Activated CD4-positive, alpha-beta memory T cell treated with anti-CD3 and anti-CD28 coated beads, Interleukin-2, amount 10 ng/mL, durations not matched to agents 7 days and 5 days (primary cell): ENCODE data around the gene ST8SIA3. TPM values are rescaled to one million over a fixed set of nuclear protein-coding genes. Genes with fewer than 3 reads are reported as not detected.

ENCODE experiments used
- CTCF ChIA-PET: fragments of 350-600 bp; sonication (Branson Sonifier 250); formaldehyde crosslinking; loops from one replicate; lab custom pipeline; 2021; ENCODE audit warnings: antibody characterized with exemption, inconsistent platforms; lab: Charles Lee
- POLR2A ChIA-PET: fragments of 350-600 bp; sonication (Branson Sonifier 250); formaldehyde crosslinking; loops from one replicate; lab custom pipeline; 2021; ENCODE audit warnings: antibody characterized with exemption; lab: Charles Lee
- DNase-seq: peaks from one replicate; pipeline ENCODE4 v3.0.0-alpha.2; 2020
- H3K27ac Mint-ChIP-seq: one replicate; pipeline ENCODE4 v1.8.0; 2021; ENCODE audit warnings: mild to moderate bottlenecking, mixed read lengths
- H3K27me3 Mint-ChIP-seq: one replicate; pipeline ENCODE4 v1.8.0; 2021; ENCODE audit warnings: mixed read lengths
- H3K36me3 Mint-ChIP-seq: one replicate; pipeline ENCODE4 v1.8.0; 2021; ENCODE audit warnings: low read depth, mixed read lengths
- H3K4me1 Mint-ChIP-seq: one replicate; pipeline ENCODE4 v1.8.0; 2021; ENCODE audit warnings: mixed read lengths
- H3K4me3 Mint-ChIP-seq: one replicate; pipeline ENCODE4 v1.8.0; 2021; ENCODE audit warnings: mild to moderate bottlenecking, mixed read lengths
- H3K9me3 Mint-ChIP-seq: one replicate; pipeline ENCODE4 v1.8.0; 2021; ENCODE audit warnings: mixed read lengths
- total RNA-seq, 2 experiments: library from RNA; stranded (reverse); gene quantifications; one replicate each; pipeline ENCODE4 v1.2.3, GENCODE V29; 2021

The ST8SIA3 gene
- total RNA-seq, result not detected

- peaks cover 3% of the 10 kb centered on the region for H3K36me3 Mint-ChIP-seq
These were observed at the start of gene ST8SIA3 for GRCh38 chr18:57352271-57352701. TSS of gene ST8SIA3 (plus strand) at chr18:57352557. CDS start at chr18:57352847, 290 bp downstream.

GRCh38 chr18:57311472-57311871 lies 40.9 kb upstream of the ST8SIA3 start:
- no peaks in the 10 kb centered on the region for H3K36me3 Mint-ChIP-seq
- POLR2A ChIA-PET, result no interaction called here
- no peak overlapping the region for H3K4me3 Mint-ChIP-seq
- no peaks in the 10 kb centered on the region for H3K9me3 Mint-ChIP-seq
- CTCF ChIA-PET, result no interaction called here
- H3K27me3 Mint-ChIP-seq, result no peaks in the 10 kb centered on the region
- DNase-seq, result no peak
- H3K4me1 Mint-ChIP-seq, result no peaks in the 10 kb centered on the region
- H3K27ac Mint-ChIP-seq, result no peak overlapping the region

More at GRCh38 chr18:57352271-57352701, at the start of gene ST8SIA3:
- ChIA-PET POLR2A (no interaction called here), CTCF (no interaction called here)
- Mint-ChIP-seq H3K27me3 (peaks cover 32% of the 10 kb centered on the region), H3K9me3 (no peaks in the 10 kb centered on the region), H3K4me3 (no peak within 1 kb of the TSS), H3K4me1 (no peaks in the 10 kb centered on the region), H3K27ac (no peak within 1 kb of the TSS)
- no peak for DNase-seq

- Mint-ChIP-seq H3K27ac (no peak overlapping the region), H3K27me3 (no peaks in the 10 kb centered on the region), H3K4me1 (no peaks in the 10 kb centered on the region), H3K9me3 (no peaks in the 10 kb centered on the region), H3K36me3 (no peaks in the 10 kb centered on the region), H3K4me3 (no peak overlapping the region)
- ChIA-PET POLR2A (no interaction called here), CTCF (no interaction called here)
- no peak for DNase-seq
These were observed 39.8 kb upstream of the ST8SIA3 start for GRCh38 chr18:57312346-57313144.

- Mint-ChIP-seq H3K9me3 (no peaks in the 10 kb centered on the region), H3K4me3 (no peak overlapping the region), H3K4me1 (no peaks in the 10 kb centered on the region), H3K27ac (no peak overlapping the region), H3K27me3 (no peaks in the 10 kb centered on the region), H3K36me3 (no peaks in the 10 kb centered on the region)
- POLR2A ChIA-PET, result no interaction called here
- DNase-seq, result no peak
- CTCF ChIA-PET, result no interaction called here
These were observed 31.8 kb upstream of the ST8SIA3 start for GRCh38 chr18:57320603-57321002.

- no peak overlapping the region for H3K4me3 Mint-ChIP-seq
- H3K27me3 Mint-ChIP-seq, result no peaks in the 10 kb centered on the region
- no peak for DNase-seq
- no peaks in the 10 kb centered on the region for H3K4me1 Mint-ChIP-seq
- no peak overlapping the region for H3K27ac Mint-ChIP-seq
- peaks cover 4% of the 10 kb centered on the region for H3K9me3 Mint-ChIP-seq
- POLR2A ChIA-PET, result no interaction called here
- H3K36me3 Mint-ChIP-seq, result no peaks in the 10 kb centered on the region
- CTCF ChIA-PET, result no interaction called here
These were observed 26.7 kb upstream of the ST8SIA3 start for GRCh38 chr18:57325491-57326166.

GRCh38 chr18:57326718-57327323 lies 25.5 kb upstream of the ST8SIA3 start:
- no peak overlapping the region for H3K27ac Mint-ChIP-seq
- no peaks in the 10 kb centered on the region for H3K36me3 Mint-ChIP-seq
- ChIA-PET POLR2A (no interaction called here), CTCF (no interaction called here)
- no peak for DNase-seq
- peaks cover 4% of the 10 kb centered on the region for H3K9me3 Mint-ChIP-seq
- no peaks in the 10 kb centered on the region for H3K27me3 Mint-ChIP-seq
- H3K4me3 Mint-ChIP-seq, result no peak overlapping the region
- no peaks in the 10 kb centered on the region for H3K4me1 Mint-ChIP-seq

GRCh38 chr18:57328665-57329064 lies 23.7 kb upstream of the ST8SIA3 start:
- H3K9me3 Mint-ChIP-seq, result peaks cover 4% of the 10 kb centered on the region
- ChIA-PET CTCF (no interaction called here), POLR2A (no interaction called here)
- H3K4me3 Mint-ChIP-seq, result no peak overlapping the region
- H3K27me3 Mint-ChIP-seq, result peaks cover 3% of the 10 kb centered on the region
- H3K27ac Mint-ChIP-seq, result no peak overlapping the region
- H3K36me3 Mint-ChIP-seq, result no peaks in the 10 kb centered on the region
- no peak for DNase-seq
- H3K4me1 Mint-ChIP-seq, result no peaks in the 10 kb centered on the region

GRCh38 chr18:57329856-57330255 lies 22.5 kb upstream of the ST8SIA3 start:
- H3K27ac Mint-ChIP-seq, result no peak overlapping the region
- H3K27me3 Mint-ChIP-seq, result peaks cover 3% of the 10 kb centered on the region
- no peaks in the 10 kb centered on the region for H3K4me1 Mint-ChIP-seq
- H3K4me3 Mint-ChIP-seq, result no peak overlapping the region
- ChIA-PET CTCF (no interaction called here), POLR2A (no interaction called here)
- peaks cover 4% of the 10 kb centered on the region for H3K9me3 Mint-ChIP-seq
- no peaks in the 10 kb centered on the region for H3K36me3 Mint-ChIP-seq
- no peak for DNase-seq

GRCh38 chr18:57331718-57332117 lies 20.6 kb upstream of the ST8SIA3 start:
- H3K4me1 Mint-ChIP-seq, result no peaks in the 10 kb centered on the region
- no peak for DNase-seq
- peaks cover 3% of the 10 kb centered on the region for H3K27me3 Mint-ChIP-seq
- H3K27ac Mint-ChIP-seq, result no peak overlapping the region
- ChIA-PET POLR2A (no interaction called here), CTCF (no interaction called here)
- no peak overlapping the region for H3K4me3 Mint-ChIP-seq
- no peaks in the 10 kb centered on the region for H3K36me3 Mint-ChIP-seq
- H3K9me3 Mint-ChIP-seq, result peaks cover 4% of the 10 kb centered on the region

GRCh38 chr18:57333940-57334339 lies 18.4 kb upstream of the ST8SIA3 start:
- no peak overlapping the region for H3K4me3 Mint-ChIP-seq
- peaks cover 3% of the 10 kb centered on the region for H3K27me3 Mint-ChIP-seq
- no peaks in the 10 kb centered on the region for H3K36me3 Mint-ChIP-seq
- no peaks in the 10 kb centered on the region for H3K4me1 Mint-ChIP-seq
- H3K9me3 Mint-ChIP-seq, result no peaks in the 10 kb centered on the region
- CTCF ChIA-PET, result no interaction called here
- DNase-seq, result no peak
- POLR2A ChIA-PET, result no interaction called here
- no peak overlapping the region for H3K27ac Mint-ChIP-seq

GRCh38 chr18:57334383-57334782 lies 18.0 kb upstream of the ST8SIA3 start:
- H3K36me3 Mint-ChIP-seq, result no peaks in the 10 kb centered on the region
- no peak overlapping the region for H3K4me3 Mint-ChIP-seq
- ChIA-PET POLR2A (no interaction called here), CTCF (no interaction called here)
- H3K4me1 Mint-ChIP-seq, result no peaks in the 10 kb centered on the region
- DNase-seq, result no peak
- no peaks in the 10 kb centered on the region for H3K9me3 Mint-ChIP-seq
- H3K27me3 Mint-ChIP-seq, result peaks cover 3% of the 10 kb centered on the region
- no peak overlapping the region for H3K27ac Mint-ChIP-seq

- Mint-ChIP-seq H3K27ac (no peak overlapping the region), H3K4me3 (no peak overlapping the region), H3K27me3 (peaks cover 3% of the 10 kb centered on the region), H3K9me3 (no peaks in the 10 kb centered on the region), H3K4me1 (no peaks in the 10 kb centered on the region), H3K36me3 (no peaks in the 10 kb centered on the region)
- ChIA-PET POLR2A (no interaction called here), CTCF (no interaction called here)
- no peak for DNase-seq
These were observed 16.0 kb upstream of the ST8SIA3 start for GRCh38 chr18:57336343-57336742.

GRCh38 chr18:57337890-57338289 lies 14.5 kb upstream of the ST8SIA3 start:
- POLR2A ChIA-PET, result no interaction called here
- H3K27me3 Mint-ChIP-seq, result no peaks in the 10 kb centered on the region
- H3K4me1 Mint-ChIP-seq, result no peaks in the 10 kb centered on the region
- CTCF ChIA-PET, result no interaction called here
- H3K4me3 Mint-ChIP-seq, result no peak overlapping the region
- DNase-seq, result no peak
- no peaks in the 10 kb centered on the region for H3K9me3 Mint-ChIP-seq
- H3K36me3 Mint-ChIP-seq, result no peaks in the 10 kb centered on the region
- no peak overlapping the region for H3K27ac Mint-ChIP-seq
